Measurements from ENCODE around the gene CXXC1. TPM values are rescaled to one million over a fixed set of nuclear protein-coding genes. Genes with fewer than 3 reads are reported as not detected.

CXXC1 gene
- total and polyA plus RNA-seq, 4 donors: 39.2 to 77.5 (median 70.4) TPM

DNA sequence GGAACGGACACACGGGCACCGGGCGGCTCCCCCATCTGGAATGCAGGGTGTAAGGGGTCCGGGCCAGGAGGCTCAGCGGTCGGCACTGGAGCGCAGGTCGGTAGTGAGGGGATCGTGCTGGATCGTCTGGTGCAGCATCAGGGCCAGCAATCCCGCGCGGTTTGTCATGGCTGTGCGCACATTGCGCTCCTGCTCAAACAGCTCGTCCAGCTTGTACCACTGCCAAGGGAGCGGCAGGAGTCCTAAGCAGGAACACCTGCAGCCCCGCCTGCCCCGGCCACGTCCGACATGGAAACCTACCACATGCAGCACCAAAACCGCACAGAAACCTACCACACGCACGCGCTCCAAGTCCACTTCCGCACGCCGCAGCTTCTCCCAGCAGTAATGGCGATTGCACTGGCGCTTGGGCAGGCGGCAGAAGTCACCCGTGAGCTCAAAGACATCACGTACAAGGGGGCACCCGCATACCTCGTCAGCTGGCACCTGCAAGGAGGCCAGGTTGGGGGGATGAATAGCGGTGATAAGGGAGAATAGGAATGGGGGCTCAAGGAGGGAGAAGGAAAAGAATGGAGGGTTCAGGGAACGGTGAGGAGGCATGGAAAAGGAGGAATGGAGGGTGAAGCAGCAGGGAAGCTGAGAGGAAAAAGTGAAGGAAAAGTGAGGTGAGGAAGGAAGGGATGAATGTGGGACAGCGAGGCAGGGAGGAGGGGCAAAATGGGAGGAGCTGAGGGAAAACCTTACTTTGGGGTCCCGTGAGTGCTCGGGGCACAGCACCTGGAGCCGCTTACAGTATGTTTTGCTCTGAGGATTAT is 4.8 kb downstream of the CXXC1 start:
- TF ChIP-seq, protein P1, sequence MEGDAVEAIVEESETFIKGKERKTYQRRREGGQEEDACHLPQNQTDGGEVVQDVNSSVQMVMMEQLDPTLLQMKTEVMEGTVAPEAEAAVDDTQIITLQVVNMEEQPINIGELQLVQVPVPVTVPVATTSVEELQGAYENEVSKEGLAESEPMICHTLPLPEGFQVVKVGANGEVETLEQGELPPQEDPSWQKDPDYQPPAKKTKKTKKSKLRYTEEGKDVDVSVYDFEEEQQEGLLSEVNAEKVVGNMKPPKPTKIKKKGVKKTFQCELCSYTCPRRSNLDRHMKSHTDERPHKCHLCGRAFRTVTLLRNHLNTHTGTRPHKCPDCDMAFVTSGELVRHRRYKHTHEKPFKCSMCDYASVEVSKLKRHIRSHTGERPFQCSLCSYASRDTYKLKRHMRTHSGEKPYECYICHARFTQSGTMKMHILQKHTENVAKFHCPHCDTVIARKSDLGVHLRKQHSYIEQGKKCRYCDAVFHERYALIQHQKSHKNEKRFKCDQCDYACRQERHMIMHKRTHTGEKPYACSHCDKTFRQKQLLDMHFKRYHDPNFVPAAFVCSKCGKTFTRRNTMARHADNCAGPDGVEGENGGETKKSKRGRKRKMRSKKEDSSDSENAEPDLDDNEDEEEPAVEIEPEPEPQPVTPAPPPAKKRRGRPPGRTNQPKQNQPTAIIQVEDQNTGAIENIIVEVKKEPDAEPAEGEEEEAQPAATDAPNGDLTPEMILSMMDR (IDR thresholded peaks at IDR 0.05; ENCODE audit: control extremely low read depth, extremely low read depth): no peak
- H3K4me1 ChIP-seq (ENCODE audit: control insufficient read depth in 5 of 5, insufficient read depth in 5 of 5, low read length in 5 of 5): peaks cover 5 to 27% (median 12%) of the 10 kb centered on the region in 5 donors
- H3K27ac ChIP-seq (ENCODE audit: low read depth in 1 of 2, low read length in 1 of 2): no peak overlapping the region
- no peak for ATAC-seq (ENCODE audit: insufficient read depth, low FRiP score)
- H3K9me3 ChIP-seq (ENCODE audit: control insufficient read depth in 4 of 4, insufficient read depth in 3 of 4, low read length in 3 of 4): no peaks in the 10 kb centered on the region
- no peak for DNase-seq
- no peak overlapping the region for H3K9ac ChIP-seq (ENCODE audit: insufficient read depth in 1 of 2, low read length in 2 of 2)
- H3K36me3 ChIP-seq (ENCODE audit: control insufficient read depth in 4 of 4, insufficient read depth in 4 of 4, low read length in 4 of 4): peaks cover 7 to 38% (median 25%) of the 10 kb centered on the region in 4 donors
- no peaks in the 10 kb centered on the region for H3K27me3 ChIP-seq (ENCODE audit: control insufficient read depth in 3 of 3, insufficient read depth in 3 of 3, low read length in 2 of 3)
- no peak overlapping the region for H3K4me3 ChIP-seq
- 94 to 95% methylated on average over 41 to 42 of the region's 42 CpGs for WGBS, 2 donors

DNA sequence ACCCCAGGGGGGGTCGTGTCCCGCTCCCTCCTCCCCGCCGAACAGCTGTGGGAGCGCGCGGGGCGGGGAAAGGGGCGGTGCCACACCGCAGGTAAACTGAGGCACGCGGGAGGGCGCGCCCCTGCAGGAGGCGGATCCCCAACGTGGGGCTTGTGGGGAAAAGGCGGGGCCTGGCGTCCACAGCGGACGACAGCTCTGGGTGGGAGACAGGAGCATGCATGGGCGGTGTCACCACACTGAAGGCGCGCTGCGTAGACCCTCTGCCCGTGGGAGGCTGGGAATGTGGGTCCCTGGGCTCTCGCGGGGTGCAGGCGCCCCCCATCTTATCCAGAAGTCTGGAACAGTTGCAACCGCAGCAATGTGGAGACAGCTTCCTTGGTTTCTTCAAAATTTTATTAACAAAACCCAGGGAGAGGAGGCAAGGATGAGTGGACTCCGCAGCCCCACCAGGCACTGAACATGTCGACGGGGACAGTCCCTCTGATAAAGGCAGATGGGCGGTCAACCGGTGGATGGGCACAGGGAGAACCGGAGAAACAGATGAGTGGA is 5.4 kb downstream of the CXXC1 start:
- peak overlapping the region; percentile 43 for H3K4me3 ChIP-seq
- peaks cover 5 to 27% (median 12%) of the 10 kb centered on the region in 5 donors for H3K4me1 ChIP-seq (ENCODE audit: control insufficient read depth in 5 of 5, insufficient read depth in 5 of 5, low read length in 5 of 5)
- TF ChIP-seq, protein P1 (IDR thresholded peaks at IDR 0.05; ENCODE audit: control extremely low read depth, extremely low read depth): no peak
- WGBS, 2 donors: 38 to 47% methylated on average over 29 to 35 of the region's 35 CpGs
- peak overlapping the region; percentile 44 to 52 for H3K9ac ChIP-seq (ENCODE audit: insufficient read depth in 1 of 2, low read length in 2 of 2)
- H3K27ac ChIP-seq (ENCODE audit: low read depth in 1 of 2, low read length in 1 of 2): peak overlapping the region; percentile 76 to 89
- no peaks in the 10 kb centered on the region for H3K9me3 ChIP-seq (ENCODE audit: control insufficient read depth in 4 of 4, insufficient read depth in 3 of 4, low read length in 3 of 4)
- DNase-seq: no peak
- no peaks in the 10 kb centered on the region for H3K27me3 ChIP-seq (ENCODE audit: control insufficient read depth in 3 of 3, insufficient read depth in 3 of 3, low read length in 2 of 3)
- no peak for ATAC-seq (ENCODE audit: insufficient read depth, low FRiP score)
- H3K36me3 ChIP-seq (ENCODE audit: control insufficient read depth in 4 of 4, insufficient read depth in 4 of 4, low read length in 4 of 4): peaks cover 7 to 38% (median 28%) of the 10 kb centered on the region in 4 donors

DNA sequence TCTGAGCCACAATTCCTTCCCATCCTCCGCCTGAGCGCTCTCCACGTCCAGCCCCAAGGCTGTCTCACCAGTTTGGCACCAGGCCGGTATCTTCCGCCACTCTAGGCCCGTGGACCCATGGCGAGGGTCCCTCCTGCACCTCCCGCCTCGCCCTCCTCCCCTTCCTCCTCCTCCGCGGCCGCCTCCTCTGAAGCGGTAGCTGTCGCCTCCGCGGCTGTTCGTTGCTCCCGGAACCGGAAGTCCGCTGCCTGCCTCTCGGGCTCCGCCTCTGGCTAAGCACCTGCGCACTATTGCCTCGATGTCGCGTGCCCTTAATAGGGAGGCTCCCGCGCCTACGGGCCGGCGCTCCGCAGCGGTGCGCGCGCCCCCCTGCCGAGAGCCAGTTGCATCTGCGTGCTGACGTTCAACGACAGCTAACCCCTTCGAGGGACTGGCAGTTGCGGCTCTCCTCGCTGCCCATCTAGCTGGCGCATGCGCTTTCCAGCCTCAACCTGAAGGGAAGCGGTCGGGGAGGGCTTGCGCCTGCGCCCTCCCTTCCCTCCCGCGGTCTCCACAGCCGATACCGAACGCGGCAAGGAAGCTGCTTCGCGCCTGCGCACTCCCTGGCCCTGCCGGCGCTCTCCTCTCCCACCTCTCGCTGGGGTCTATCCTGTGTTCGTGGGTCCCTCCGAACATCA is 6.1 kb downstream of the CXXC1 start, which contains the start of gene MBD1:
MBD1 (minus strand) TSS at position 229 of the 677 bp plus-strand sequence. CDS start 1,531 bp downstream, outside the sequence.
- Histone ChIP-seq H3K9me3 (ENCODE audit: control insufficient read depth in 4 of 4, insufficient read depth in 3 of 4, low read length in 3 of 4) (no peaks in the 10 kb centered on the region), H3K4me1 (ENCODE audit: control insufficient read depth in 5 of 5, insufficient read depth in 5 of 5, low read length in 5 of 5) (peaks cover 5 to 23% (median 12%) of the 10 kb centered on the region in 5 donors), H3K27ac (ENCODE audit: low read depth in 1 of 2, low read length in 1 of 2) (peak within 1 kb of the TSS; percentile 76 to 89), H3K4me3 (peak within 1 kb of the TSS; percentile 85), H3K9ac (ENCODE audit: insufficient read depth in 1 of 2, low read length in 2 of 2) (peak within 1 kb of the TSS; percentile 79 to 88), H3K36me3 (ENCODE audit: control insufficient read depth in 4 of 4, insufficient read depth in 4 of 4, low read length in 4 of 4) (peaks cover 11 to 45% (median 34%) of the 10 kb centered on the region in 4 donors), H3K27me3 (ENCODE audit: control insufficient read depth in 3 of 3, insufficient read depth in 3 of 3, low read length in 2 of 3) (no peaks in the 10 kb centered on the region)
- TF ChIP-seq, protein P1 (IDR thresholded peaks at IDR 0.05; ENCODE audit: control extremely low read depth, extremely low read depth): no peak
- WGBS, 2 donors: 0 to 1% methylated on average over 45 to 63 of the region's 63 CpGs
- DNase-seq (peak; percentile 99), ATAC-seq (ENCODE audit: insufficient read depth, low FRiP score) (peak; percentile 95)
